Activated CD4-positive, alpha-beta T cell treated with anti-CD3 and anti-CD28 coated beads for 36 hours (primary cell): Measurements from ENCODE around the gene ELOA. TPM values are rescaled to one million over a fixed set of nuclear protein-coding genes. Genes with fewer than 3 reads are reported as not detected.
"Not testable (repeated sequence)": the region's sequence is repeated elsewhere in the genome, so short reads cannot be mapped to it uniquely, and the experiment has no call there.

Experiments used
- ATAC-seq: fragments of 200-7000 bp; cut with Tn5 transposase; one replicate; pipeline ENCODE4 v1.10.0; 2021; ENCODE audit warnings: mild to moderate bottlenecking, moderate library complexity
- CTCF ChIA-PET: fragments of 350-600 bp; sonication (Branson Sonifier 250); formaldehyde crosslinking; loops from one replicate; lab custom pipeline; 2021; ENCODE audit warnings: antibody characterized with exemption; lab: Charles Lee
- POLR2A ChIA-PET: fragments of 350-600 bp; sonication (Branson Sonifier 250); formaldehyde crosslinking; loops from one replicate; lab custom pipeline; 2021; ENCODE audit warnings: antibody characterized with exemption, inconsistent platforms; lab: Charles Lee
- DNase-seq: peaks from one replicate; pipeline ENCODE4 v3.0.0-alpha.2; 2020
- H3K27ac Mint-ChIP-seq: one replicate; pipeline ENCODE4 v1.8.0; 2021; ENCODE audit warnings: mixed read lengths
- H3K27me3 Mint-ChIP-seq: one replicate; pipeline ENCODE4 v1.8.0; 2021; ENCODE audit warnings: mixed read lengths
- H3K36me3 Mint-ChIP-seq: one replicate; pipeline ENCODE4 v1.8.0; 2021; ENCODE audit warnings: low read depth, mixed read lengths
- H3K4me1 Mint-ChIP-seq: one replicate; pipeline ENCODE4 v1.8.0; 2021; ENCODE audit warnings: mixed read lengths
- H3K4me3 Mint-ChIP-seq: one replicate; pipeline ENCODE4 v1.8.0; 2021; ENCODE audit warnings: mild to moderate bottlenecking, moderate library complexity, mixed read lengths
- H3K9me3 Mint-ChIP-seq: one replicate; pipeline ENCODE4 v1.8.0; 2021; ENCODE audit warnings: low read depth, mixed read lengths
- intact Hi-C, 2 experiments: fragments of 100-400 bp; cut with DNase I in 1 of 2; cut with micrococcal nuclease in 1 of 2; formaldehyde crosslinking; loops; one replicate each; pipeline versions ENCODE4 v1.14.2 to v1.15.1; 2022 to 2024; cut with DNase I, micrococcal nuclease
- total RNA-seq, 2 experiments: library from RNA; stranded (reverse); gene quantifications; one replicate each; pipeline ENCODE4 v1.2.3, GENCODE V29; 2021

The ELOA gene
- total RNA-seq, 2 experiments from 2014 or later: 34.5 to 38.6 TPM

GRCh38 chr1:23733281-23733680 is 10.0 kb upstream of the ELOA start:
- H3K4me3 Mint-ChIP-seq, DNase-seq, H3K27me3 Mint-ChIP-seq, H3K36me3 Mint-ChIP-seq, ATAC-seq, POLR2A ChIA-PET, intact Hi-C loops, H3K9me3 Mint-ChIP-seq, H3K27ac Mint-ChIP-seq: not testable (repeated sequence)
- CTCF ChIA-PET: interaction anchor here (1.3 kb wide), 1 partner anchor 12 kb away, joined by 3 read pairs; no protein-coding TSS in a partner anchor
- peaks cover 19% of the 10 kb centered on the region for H3K4me1 Mint-ChIP-seq

DNA sequence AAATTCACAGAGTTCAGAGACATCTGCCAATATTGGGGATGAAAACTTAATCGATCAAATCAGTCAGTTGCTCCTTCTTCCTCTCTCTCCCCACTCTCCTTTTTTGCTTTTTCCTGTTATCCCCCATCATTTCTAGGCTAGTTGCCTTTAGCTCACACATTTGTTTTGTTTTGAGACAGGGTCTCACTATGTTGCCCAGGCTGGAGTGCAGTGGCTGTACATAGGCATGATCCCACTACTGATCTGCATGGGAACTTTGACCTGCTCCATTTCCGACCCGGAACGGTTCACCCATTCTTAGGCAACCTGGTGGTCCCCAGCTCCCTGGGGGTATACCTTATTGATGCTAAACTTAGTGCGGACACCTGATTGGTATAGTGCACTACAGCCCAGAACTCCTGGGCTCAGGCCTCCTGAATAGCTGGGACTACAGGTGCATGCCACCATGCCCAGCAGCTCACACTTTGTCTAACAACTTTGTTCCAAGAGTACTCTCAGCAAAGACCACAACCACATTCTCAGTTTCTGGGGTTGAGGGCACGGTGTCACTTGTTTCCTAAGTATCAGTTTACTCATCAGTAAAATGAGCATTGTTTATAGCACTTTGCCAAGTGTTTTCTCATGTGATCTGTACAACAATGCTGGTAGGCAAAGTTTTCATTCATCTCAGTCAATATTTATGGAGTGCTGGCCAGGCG is 6.7 kb upstream of the ELOA start:
- CTCF ChIA-PET: interaction anchor here (0.5 to 2.4 kb wide), 7 partner anchors 13 to 238 kb away, joined by 3 to 8 read pairs (median 3); partner anchors contain the start of gene RPL11
- peaks cover 1% of the 10 kb centered on the region for H3K36me3 Mint-ChIP-seq
- ATAC-seq (peak; percentile 84), DNase-seq (peak; percentile 71)
- no peak overlapping the region for H3K27ac Mint-ChIP-seq
- POLR2A ChIA-PET: interaction anchor here (0.5 kb wide), 1 partner anchor 30 kb away, joined by 3 read pairs; no protein-coding TSS in a partner anchor
- intact Hi-C loops: no loop called here
- peaks cover 11% of the 10 kb centered on the region for H3K4me1 Mint-ChIP-seq
- H3K4me3 Mint-ChIP-seq: no peak overlapping the region
- no peaks in the 10 kb centered on the region for H3K9me3 Mint-ChIP-seq
- H3K27me3 Mint-ChIP-seq: no peaks in the 10 kb centered on the region

DNA sequence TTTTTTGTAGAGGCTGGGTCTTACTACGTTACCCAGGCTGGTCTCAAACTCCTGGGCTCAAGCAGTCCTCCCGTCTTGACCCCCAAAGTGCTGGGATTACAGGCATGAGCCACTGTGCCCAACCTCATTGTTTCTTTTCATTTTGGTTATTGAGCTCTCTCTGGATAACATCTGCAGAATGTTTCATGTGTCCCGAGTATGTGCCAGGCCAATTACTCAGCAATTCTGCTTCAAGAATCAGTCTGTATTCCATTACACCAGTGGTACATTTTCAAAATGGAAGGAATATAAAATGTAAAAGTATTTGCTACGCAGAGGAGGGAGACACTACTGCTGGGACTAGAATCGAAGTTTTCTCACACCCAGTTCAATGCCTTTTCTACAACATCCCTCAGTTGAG is 1.7 kb upstream of the ELOA start:
- Mint-ChIP-seq H3K27me3 (no peaks in the 10 kb centered on the region), H3K4me1 (peaks cover 28% of the 10 kb centered on the region), H3K9me3 (no peaks in the 10 kb centered on the region), H3K27ac (no peak overlapping the region), H3K4me3 (no peak overlapping the region), H3K36me3 (peaks cover 14% of the 10 kb centered on the region)
- intact Hi-C loops: loop anchor here (2.0 kb wide), 3 partner anchors 43 to 211 kb away; partner anchors contain the start of genes E2F2 (in 1 of the 2) and ID3 (in 1 of the 2)
- ChIA-PET CTCF (no interaction called here), POLR2A (interaction anchor here (0.5 to 0.6 kb wide), 2 partner anchors 31 to 43 kb away, joined by 3 to 5 read pairs; no protein-coding TSS in a partner anchor)
- ATAC-seq: no peak
- no peak for DNase-seq

DNA sequence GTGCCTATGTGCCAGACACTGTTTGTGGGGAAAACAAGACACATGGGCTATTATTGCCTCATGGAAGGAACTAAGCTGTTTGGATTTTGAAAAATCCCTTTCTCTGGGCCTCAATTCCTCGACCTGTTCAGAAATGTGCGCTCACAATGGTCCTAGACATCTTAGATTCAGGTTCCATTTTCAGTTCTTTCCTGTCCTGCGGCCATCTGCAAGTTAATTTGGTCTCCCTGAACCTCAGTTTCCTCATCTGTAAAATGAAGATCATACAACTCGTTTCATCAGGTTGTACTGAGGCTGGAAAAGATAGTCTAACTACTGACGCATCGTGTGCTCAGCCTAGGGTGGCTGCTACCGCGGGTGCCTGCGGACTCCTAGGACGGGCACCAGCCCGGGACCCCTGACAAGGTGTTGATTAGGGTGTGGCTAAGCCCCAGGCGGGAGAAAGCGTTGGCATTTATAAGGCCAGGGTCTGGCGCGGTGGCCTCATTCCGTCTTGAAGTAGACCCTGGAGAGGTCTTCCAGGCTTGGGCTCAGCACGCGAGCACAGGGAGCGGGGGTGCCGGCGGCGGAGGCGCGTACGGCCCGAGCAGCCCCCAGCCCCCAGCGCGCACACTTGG is 493 bp upstream of the ELOA start:
- H3K9me3 Mint-ChIP-seq: no peaks in the 10 kb centered on the region
- ATAC-seq (peak; percentile 52), DNase-seq (no peak)
- peaks cover 35% of the 10 kb centered on the region for H3K4me1 Mint-ChIP-seq
- no peaks in the 10 kb centered on the region for H3K27me3 Mint-ChIP-seq
- CTCF ChIA-PET: interaction anchor here (0.7 to 4.1 kb wide), 5 partner anchors 9 to 401 kb away, joined by 3 to 23 read pairs (median 3); partner anchors contain the start of gene RPL11
- peak overlapping the region; percentile 89 for H3K27ac Mint-ChIP-seq
- peak overlapping the region; percentile 85 for H3K4me3 Mint-ChIP-seq
- intact Hi-C loops: loop anchor here (1.0 to 2.0 kb wide), 12 partner anchors 30 to 374 kb away; partner anchors contain the start of genes ASAP3 (in 1 of the 2), E2F2 (in 1 of the 2), FUCA1 (in 1 of the 2) and GALE (in 1 of the 2)
- POLR2A ChIA-PET: interaction anchor here (0.7 to 2.1 kb wide), 2 partner anchors 48 to 51 kb away, joined by 3 to 14 read pairs; partner anchors contain the start of gene RPL11
- peaks cover 18% of the 10 kb centered on the region for H3K36me3 Mint-ChIP-seq

DNA sequence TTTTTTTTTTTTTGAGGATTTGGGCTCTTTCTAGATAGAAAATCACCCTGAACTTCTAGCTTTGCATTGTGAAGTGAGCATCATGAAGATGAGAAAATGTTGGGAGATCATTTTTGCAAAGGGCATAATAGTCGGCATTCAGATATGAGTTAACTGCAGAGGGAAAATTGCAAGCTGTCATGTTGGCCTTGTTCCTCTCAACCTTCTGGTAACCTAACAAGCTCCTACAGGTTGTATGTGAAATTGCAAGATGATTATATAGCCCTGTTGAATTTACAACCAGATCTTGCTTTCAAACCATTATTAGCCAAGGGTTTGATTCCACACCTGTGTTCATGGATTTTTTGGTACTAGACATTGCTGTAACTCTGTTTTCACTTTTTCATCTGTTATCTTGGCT is 2.2 kb downstream of the ELOA start:
- H3K27me3 Mint-ChIP-seq: no peaks in the 10 kb centered on the region
- intact Hi-C loops: no loop called here
- ChIA-PET CTCF (interaction anchor here (0.6 to 4.1 kb wide), 10 partner anchors 13 to 1922 kb away, joined by 3 to 23 read pairs (median 4); partner anchors contain the start of gene RPL11), POLR2A (interaction anchor here (0.9 kb wide), 1 partner anchor 49 kb away, joined by 7 read pairs; no protein-coding TSS in a partner anchor)
- H3K4me3 Mint-ChIP-seq: peak overlapping the region; percentile 87
- peaks cover 26% of the 10 kb centered on the region for H3K36me3 Mint-ChIP-seq
- ATAC-seq (no peak), DNase-seq (no peak)
- peaks cover 45% of the 10 kb centered on the region for H3K4me1 Mint-ChIP-seq
- H3K9me3 Mint-ChIP-seq: no peaks in the 10 kb centered on the region
- H3K27ac Mint-ChIP-seq: no peak overlapping the region

DNA sequence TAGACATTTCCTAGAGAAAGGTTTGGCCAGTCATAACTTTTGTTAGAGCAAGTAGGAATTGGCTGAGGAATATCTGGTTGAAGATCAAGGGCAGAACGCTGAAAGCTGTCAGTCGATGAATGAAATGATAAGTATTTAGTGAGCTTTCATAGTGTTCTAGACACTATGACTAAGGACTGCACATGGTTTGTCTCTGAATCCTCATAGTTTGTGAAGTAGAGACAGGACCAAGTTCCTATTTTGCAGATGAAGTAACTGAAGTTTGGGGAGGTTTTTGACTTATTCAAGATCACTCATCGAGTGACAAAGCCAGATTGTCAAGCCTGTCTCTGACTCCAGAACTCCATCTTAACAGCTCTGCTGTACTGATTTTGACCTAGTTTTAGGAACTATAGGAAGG is 4.7 kb downstream of the ELOA start:
- Mint-ChIP-seq H3K4me3 (no peak overlapping the region), H3K27me3 (no peaks in the 10 kb centered on the region), H3K27ac (peak overlapping the region; percentile 21), H3K36me3 (peaks cover 46% of the 10 kb centered on the region), H3K9me3 (no peaks in the 10 kb centered on the region), H3K4me1 (peaks cover 42% of the 10 kb centered on the region)
- ATAC-seq: no peak
- CTCF ChIA-PET: interaction anchor here (0.6 to 1.2 kb wide), 3 partner anchors 42 to 113 kb away, joined by 3 to 9 read pairs (median 3); no protein-coding TSS in a partner anchor
- intact Hi-C loops: no loop called here
- POLR2A ChIA-PET: no interaction called here
- DNase-seq: no peak

DNA sequence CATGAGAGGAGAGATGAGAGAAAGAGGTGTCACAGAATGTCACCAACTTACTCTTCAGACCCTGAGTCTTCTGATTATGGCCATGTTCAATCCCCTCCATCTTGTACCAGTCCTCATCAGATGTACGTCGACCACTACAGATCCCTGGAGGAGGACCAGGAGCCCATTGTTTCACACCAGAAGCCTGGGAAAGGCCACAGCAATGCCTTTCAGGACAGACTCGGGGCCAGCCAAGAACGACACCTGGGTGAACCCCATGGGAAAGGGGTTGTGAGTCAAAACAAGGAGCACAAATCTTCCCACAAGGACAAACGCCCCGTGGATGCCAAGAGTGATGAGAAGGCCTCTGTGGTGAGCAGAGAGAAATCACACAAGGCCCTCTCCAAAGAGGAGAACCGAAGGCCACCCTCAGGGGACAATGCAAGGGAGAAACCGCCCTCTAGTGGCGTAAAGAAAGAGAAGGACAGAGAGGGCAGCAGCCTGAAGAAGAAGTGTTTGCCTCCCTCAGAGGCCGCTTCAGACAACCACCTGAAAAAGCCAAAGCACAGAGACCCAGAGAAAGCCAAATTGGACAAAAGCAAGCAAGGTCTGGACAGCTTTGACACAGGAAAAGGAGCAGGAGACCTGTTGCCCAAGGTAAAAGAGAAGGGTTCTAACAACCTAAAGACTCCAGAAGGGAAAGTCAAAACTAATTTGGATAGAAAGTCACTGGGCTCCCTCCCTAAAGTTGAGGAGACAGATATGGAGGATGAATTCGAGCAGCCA is 8.0 kb downstream of the ELOA start:
- peaks cover 27% of the 10 kb centered on the region for H3K4me1 Mint-ChIP-seq
- intact Hi-C loops: loop anchor here in 1 of 2 experiments (1.0 kb wide), 1 partner anchor 60 kb away; the partner anchor contains the start of gene RPL11
- no peaks in the 10 kb centered on the region for H3K9me3 Mint-ChIP-seq
- ChIA-PET CTCF (interaction anchor here (0.6 to 1.2 kb wide), 7 partner anchors 15 to 1404 kb away, joined by 3 to 4 read pairs (median 3); partner anchors contain the start of gene PITHD1), POLR2A (no interaction called here)
- H3K36me3 Mint-ChIP-seq: peaks cover 64% of the 10 kb centered on the region
- H3K27ac Mint-ChIP-seq: peak overlapping the region; percentile 43
- DNase-seq (peak; percentile 63), ATAC-seq (peak; percentile 80)
- H3K27me3 Mint-ChIP-seq: no peaks in the 10 kb centered on the region
- H3K4me3 Mint-ChIP-seq: no peak overlapping the region

GRCh38 chr1:23751815-23752200 is 8.5 kb downstream of the ELOA start:
- peaks cover 23% of the 10 kb centered on the region for H3K4me1 Mint-ChIP-seq
- no peak for ATAC-seq
- peak overlapping the region; percentile 43 for H3K27ac Mint-ChIP-seq
- no peak overlapping the region for H3K4me3 Mint-ChIP-seq
- ChIA-PET CTCF (interaction anchor here (0.6 to 1.2 kb wide), 8 partner anchors 15 to 1405 kb away, joined by 3 to 4 read pairs (median 3); partner anchors contain the start of gene PITHD1), POLR2A (no interaction called here)
- no peaks in the 10 kb centered on the region for H3K9me3 Mint-ChIP-seq
- intact Hi-C loops: loop anchor here in 1 of 2 experiments (1.0 kb wide), 1 partner anchor 61 kb away; the partner anchor contains the start of gene RPL11
- peaks cover 66% of the 10 kb centered on the region for H3K36me3 Mint-ChIP-seq
- no peaks in the 10 kb centered on the region for H3K27me3 Mint-ChIP-seq
- DNase-seq: no peak

DNA sequence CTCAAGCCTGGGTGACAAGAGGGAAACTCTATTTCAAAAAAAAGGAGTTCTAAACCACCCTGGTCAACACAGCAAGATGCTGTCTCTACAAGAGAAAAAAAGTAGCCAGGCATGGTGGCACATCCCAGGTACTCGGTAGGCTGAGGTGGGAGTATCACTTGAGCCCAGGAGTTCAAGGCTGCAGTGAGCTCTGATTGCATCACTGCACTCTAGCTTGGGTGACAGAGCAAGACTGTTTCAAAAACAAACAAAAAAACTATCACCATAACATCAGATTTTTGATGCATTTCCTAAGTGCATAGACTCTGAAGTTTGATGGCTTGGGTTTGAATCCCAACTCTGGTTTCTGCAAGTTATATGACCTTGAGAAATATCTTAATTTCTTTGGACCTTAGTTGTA is 9.6 kb downstream of the ELOA start:
- DNase-seq: no peak
- no peak overlapping the region for H3K27ac Mint-ChIP-seq
- H3K27me3 Mint-ChIP-seq: no peaks in the 10 kb centered on the region
- peaks cover 12% of the 10 kb centered on the region for H3K4me1 Mint-ChIP-seq
- ATAC-seq: no peak
- H3K4me3 Mint-ChIP-seq: no peak overlapping the region
- POLR2A ChIA-PET: no interaction called here
- intact Hi-C loops: no loop called here
- peaks cover 70% of the 10 kb centered on the region for H3K36me3 Mint-ChIP-seq
- H3K9me3 Mint-ChIP-seq: no peaks in the 10 kb centered on the region
- CTCF ChIA-PET: interaction anchor here (0.6 to 1.2 kb wide), 5 partner anchors 9 to 61 kb away, joined by 3 to 4 read pairs (median 3); partner anchors contain the start of genes ELOA, PITHD1 and RPL11

GRCh38 chr1:23756676-23757075 is 13.4 kb downstream of the ELOA start:
- Mint-ChIP-seq H3K9me3 (no peaks in the 10 kb centered on the region), H3K4me3 (no peak overlapping the region), H3K27me3 (no peaks in the 10 kb centered on the region), H3K27ac (no peak overlapping the region), H3K36me3 (peaks cover 78% of the 10 kb centered on the region), H3K4me1 (peaks cover 5% of the 10 kb centered on the region)
- ChIA-PET CTCF (interaction anchor here (0.6 kb wide), 1 partner anchor 12 kb away, joined by 3 read pairs; no protein-coding TSS in a partner anchor), POLR2A (no interaction called here)
- intact Hi-C loops: no loop called here
- no peak for DNase-seq
- no peak for ATAC-seq
